ENCODE data around the gene YY1AP1. TPM values are rescaled to one million over a fixed set of nuclear protein-coding genes. Genes with fewer than 3 reads are reported as not detected.
"Not testable (repeated sequence)": the region's sequence is repeated elsewhere in the genome, so short reads cannot be mapped to it uniquely, and the experiment has no call there.

YY1AP1 gene
- total and polyA plus RNA-seq, 4 donors, result 13.3 to 43.8 (median 26.6) TPM

- DNase-seq (ENCODE audit: low spot score), result no peak
- TF ChIP-seq FOXA1 (IDR thresholded peaks at IDR 0.05), result no peak
- no peak for TF ChIP-seq YY1 (IDR thresholded peaks at IDR 0.05)
- no peak for TF ChIP-seq SP1 (IDR thresholded peaks at IDR 0.05)
- no peak for TF ChIP-seq HNF4G (IDR thresholded peaks at IDR 0.05)
- no peak for TF ChIP-seq MAX (IDR thresholded peaks at IDR 0.05)
- no peak for TF ChIP-seq RAD21 (IDR thresholded peaks at IDR 0.05)
- no peak for TF ChIP-seq FOXA2 (IDR thresholded peaks at IDR 0.05)
- no peak for TF ChIP-seq NR2F2 (IDR thresholded peaks at IDR 0.05)
- TF ChIP-seq ATF3 (IDR thresholded peaks at IDR 0.05), result no peak
- TF ChIP-seq TAF1 (conservative IDR thresholded peaks at IDR 0.05), result no peak
- no peak for TF ChIP-seq HNF4A (conservative IDR thresholded peaks at IDR 0.05)
- no peak for TF ChIP-seq REST (IDR thresholded peaks at IDR 0.05)
- H3K9ac ChIP-seq (ENCODE audit: low read depth in 1 of 2, low read length in 2 of 2), result no peak overlapping the region
- no peaks in the 10 kb centered on the region for H3K36me3 ChIP-seq (ENCODE audit: control insufficient read depth in 4 of 4, insufficient read depth in 3 of 4, low read depth in 1 of 4, low read length in 3 of 4)
- no peaks in the 10 kb centered on the region for H3K9me3 ChIP-seq (ENCODE audit: control insufficient read depth in 4 of 4, low read length in 3 of 4)
- no peak overlapping the region for H3K4me3 ChIP-seq (ENCODE audit: low read depth in 1 of 3, low read length in 3 of 3)
- H3K27me3 ChIP-seq (ENCODE audit: control insufficient read depth in 4 of 4, insufficient read depth in 4 of 4, low read length in 3 of 4), result no peaks in the 10 kb centered on the region
- peaks cover 0 to 4% (median 2%) of the 10 kb centered on the region in 4 donors for H3K4me1 ChIP-seq (ENCODE audit: control insufficient read depth in 4 of 4, insufficient read depth in 4 of 4, low read length in 3 of 4)
- H3K27ac ChIP-seq (ENCODE audit: low read depth in 1 of 2, low read length in 2 of 2), result no peak overlapping the region
- 96% methylated on average over 6 of the region's 6 CpGs for WGBS
These were observed 14.6 kb upstream of the YY1AP1 start for GRCh38 chr1:155703216-155703615.

- H3K9me3 ChIP-seq (ENCODE audit: control insufficient read depth in 4 of 4, low read length in 3 of 4); DNase-seq (ENCODE audit: low spot score); H3K4me1 ChIP-seq (ENCODE audit: control insufficient read depth in 4 of 4, insufficient read depth in 4 of 4, low read length in 3 of 4); H3K4me3 ChIP-seq (ENCODE audit: low read depth in 1 of 3, low read length in 3 of 3); H3K27me3 ChIP-seq (ENCODE audit: control insufficient read depth in 4 of 4, insufficient read depth in 4 of 4, low read length in 3 of 4); H3K9ac ChIP-seq (ENCODE audit: low read depth in 1 of 2, low read length in 2 of 2); H3K36me3 ChIP-seq (ENCODE audit: control insufficient read depth in 4 of 4, insufficient read depth in 3 of 4, low read depth in 1 of 4, low read length in 3 of 4); H3K27ac ChIP-seq (ENCODE audit: low read depth in 1 of 2, low read length in 2 of 2): not testable (repeated sequence)
- WGBS, result 49% methylated on average over 2 of the region's 2 CpGs
These were observed 13.1 kb upstream of the YY1AP1 start for GRCh38 chr1:155701675-155702074.

GRCh38 chr1:155699062-155699461 is 10.5 kb upstream of the YY1AP1 start:
- H3K9me3 ChIP-seq (ENCODE audit: control insufficient read depth in 4 of 4, low read length in 3 of 4); H3K9ac ChIP-seq (ENCODE audit: low read depth in 1 of 2, low read length in 2 of 2); H3K36me3 ChIP-seq (ENCODE audit: control insufficient read depth in 4 of 4, insufficient read depth in 3 of 4, low read depth in 1 of 4, low read length in 3 of 4); H3K4me3 ChIP-seq (ENCODE audit: low read depth in 1 of 3, low read length in 3 of 3); H3K27ac ChIP-seq (ENCODE audit: low read depth in 1 of 2, low read length in 2 of 2); H3K27me3 ChIP-seq (ENCODE audit: control insufficient read depth in 4 of 4, insufficient read depth in 4 of 4, low read length in 3 of 4); DNase-seq (ENCODE audit: low spot score): not testable (repeated sequence)
- 96% methylated on average over 4 of the region's 4 CpGs for WGBS
- peaks cover 7 to 10% (median 8%) of the 10 kb centered on the region in 4 donors for H3K4me1 ChIP-seq (ENCODE audit: control insufficient read depth in 4 of 4, insufficient read depth in 4 of 4, low read length in 3 of 4)

Data from liver (tissue), 9 donors.